ENCODE measurements around the gene LILRA2.

LILRA2 gene

DNA sequence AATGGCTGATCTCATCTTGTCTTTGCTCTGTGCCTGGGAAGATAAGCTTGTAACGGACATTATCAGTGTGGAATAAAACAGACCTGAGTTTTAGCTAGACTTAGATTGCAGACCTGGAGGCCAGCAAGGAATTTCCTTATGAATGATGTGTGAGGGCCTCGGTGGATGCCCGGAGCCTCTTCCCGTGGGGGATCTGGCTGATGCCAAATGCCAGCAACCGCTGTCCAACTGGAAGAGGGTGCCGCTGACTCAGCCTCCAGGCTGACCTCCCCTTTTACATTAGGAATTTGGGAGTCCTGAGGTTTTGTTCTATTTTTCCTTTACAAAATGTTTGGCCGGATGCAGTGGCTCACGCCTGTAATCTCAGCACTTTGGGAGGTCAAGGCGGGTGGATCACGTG, 19.6 kb upstream of the LILRA2 start:
- ATAC-seq: no peak
- no peak for TF ChIP-seq PATZ1 (CRISPR knock-in tag; IDR thresholded peaks at IDR 0.05; ENCODE audit: borderline replicate concordance)
- TF ChIP-seq PPARA (CRISPR knock-in tag; IDR thresholded peaks at IDR 0.05; ENCODE audit: borderline replicate concordance): no peak
- TF ChIP-seq BACH2 (CRISPR knock-in tag; IDR thresholded peaks at IDR 0.05; ENCODE audit: borderline replicate concordance): no peak
- no peak for TF ChIP-seq OSR1 (CRISPR knock-in tag; IDR thresholded peaks at IDR 0.05)
- TF ChIP-seq ZFP30 (CRISPR knock-in tag; IDR thresholded peaks at IDR 0.05): no peak
- no peak for TF ChIP-seq ZC3H10 (CRISPR knock-in tag; IDR thresholded peaks at IDR 0.05)
- TF ChIP-seq, protein P1, sequence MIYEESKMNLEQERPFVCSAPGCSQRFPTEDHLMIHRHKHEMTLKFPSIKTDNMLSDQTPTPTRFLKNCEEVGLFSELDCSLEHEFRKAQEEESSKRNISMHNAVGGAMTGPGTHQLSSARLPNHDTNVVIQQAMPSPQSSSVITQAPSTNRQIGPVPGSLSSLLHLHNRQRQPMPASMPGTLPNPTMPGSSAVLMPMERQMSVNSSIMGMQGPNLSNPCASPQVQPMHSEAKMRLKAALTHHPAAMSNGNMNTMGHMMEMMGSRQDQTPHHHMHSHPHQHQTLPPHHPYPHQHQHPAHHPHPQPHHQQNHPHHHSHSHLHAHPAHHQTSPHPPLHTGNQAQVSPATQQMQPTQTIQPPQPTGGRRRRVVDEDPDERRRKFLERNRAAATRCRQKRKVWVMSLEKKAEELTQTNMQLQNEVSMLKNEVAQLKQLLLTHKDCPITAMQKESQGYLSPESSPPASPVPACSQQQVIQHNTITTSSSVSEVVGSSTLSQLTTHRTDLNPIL (CRISPR knock-in tag; IDR thresholded peaks at IDR 0.05; ENCODE audit: low read depth): no peak
- no peak for TF ChIP-seq GLIS3 (CRISPR knock-in tag; IDR thresholded peaks at IDR 0.05)
- no peak for TF ChIP-seq RARB (CRISPR knock-in tag; IDR thresholded peaks at IDR 0.05)
- no peak for TF ChIP-seq TCF4 (CRISPR knock-in tag; IDR thresholded peaks at IDR 0.05; ENCODE audit: borderline replicate concordance)
- no peak for TF ChIP-seq ZFP3 (CRISPR knock-in tag; IDR thresholded peaks at IDR 0.05)
- TF ChIP-seq, protein P2, sequence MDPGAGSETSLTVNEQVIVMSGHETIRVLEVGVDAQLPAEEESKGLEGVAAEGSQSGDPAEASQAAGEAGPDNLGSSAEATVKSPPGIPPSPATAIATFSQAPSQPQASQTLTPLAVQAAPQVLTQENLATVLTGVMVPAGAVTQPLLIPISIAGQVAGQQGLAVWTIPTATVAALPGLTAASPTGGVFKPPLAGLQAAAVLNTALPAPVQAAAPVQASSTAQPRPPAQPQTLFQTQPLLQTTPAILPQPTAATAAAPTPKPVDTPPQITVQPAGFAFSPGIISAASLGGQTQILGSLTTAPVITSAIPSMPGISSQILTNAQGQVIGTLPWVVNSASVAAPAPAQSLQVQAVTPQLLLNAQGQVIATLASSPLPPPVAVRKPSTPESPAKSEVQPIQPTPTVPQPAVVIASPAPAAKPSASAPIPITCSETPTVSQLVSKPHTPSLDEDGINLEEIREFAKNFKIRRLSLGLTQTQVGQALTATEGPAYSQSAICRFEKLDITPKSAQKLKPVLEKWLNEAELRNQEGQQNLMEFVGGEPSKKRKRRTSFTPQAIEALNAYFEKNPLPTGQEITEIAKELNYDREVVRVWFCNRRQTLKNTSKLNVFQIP (CRISPR knock-in tag; IDR thresholded peaks at IDR 0.05; ENCODE audit: borderline replicate concordance, low read depth): no peak
- TF ChIP-seq ARNTL (CRISPR knock-in tag; IDR thresholded peaks at IDR 0.05; ENCODE audit: borderline replicate concordance, low read depth): no peak
- no peak for TF ChIP-seq ESRRG (CRISPR knock-in tag; IDR thresholded peaks at IDR 0.05)
- no peak for TF ChIP-seq ZNF565 (CRISPR knock-in tag; conservative IDR thresholded peaks at IDR 0.05; ENCODE audit: low read depth)
- no peak for TF ChIP-seq SNAI2 (CRISPR knock-in tag; IDR thresholded peaks at IDR 0.05)
- no peak for TF ChIP-seq CSRNP3 (CRISPR knock-in tag; IDR thresholded peaks at IDR 0.05)

GRCh38 chr19:54554896-54555295, 18.7 kb upstream of the LILRA2 start:
- TF ChIP-seq ESRRG (CRISPR knock-in tag; IDR thresholded peaks at IDR 0.05): no peak
- no peak for TF ChIP-seq ARNTL (CRISPR knock-in tag; IDR thresholded peaks at IDR 0.05; ENCODE audit: borderline replicate concordance, low read depth)
- TF ChIP-seq BACH2 (CRISPR knock-in tag; IDR thresholded peaks at IDR 0.05; ENCODE audit: borderline replicate concordance): no peak
- no peak for TF ChIP-seq PATZ1 (CRISPR knock-in tag; IDR thresholded peaks at IDR 0.05; ENCODE audit: borderline replicate concordance)
- TF ChIP-seq TCF4 (CRISPR knock-in tag; IDR thresholded peaks at IDR 0.05; ENCODE audit: borderline replicate concordance): no peak
- TF ChIP-seq ZFP3 (CRISPR knock-in tag; IDR thresholded peaks at IDR 0.05): no peak
- no peak for TF ChIP-seq RARB (CRISPR knock-in tag; IDR thresholded peaks at IDR 0.05)
- TF ChIP-seq, protein P1 (CRISPR knock-in tag; IDR thresholded peaks at IDR 0.05; ENCODE audit: low read depth): no peak
- no peak for TF ChIP-seq SNAI2 (CRISPR knock-in tag; IDR thresholded peaks at IDR 0.05)
- TF ChIP-seq ZNF70 (CRISPR knock-in tag; IDR thresholded peaks at IDR 0.05): no peak
- no peak for TF ChIP-seq ZNF565 (CRISPR knock-in tag; conservative IDR thresholded peaks at IDR 0.05; ENCODE audit: low read depth)
- ATAC-seq: no peak

- ATAC-seq: no peak
- TF ChIP-seq CSRNP3 (CRISPR knock-in tag; IDR thresholded peaks at IDR 0.05) (no peak), ESRRG (CRISPR knock-in tag; IDR thresholded peaks at IDR 0.05) (no peak), RARB (CRISPR knock-in tag; IDR thresholded peaks at IDR 0.05) (no peak), ZC3H10 (CRISPR knock-in tag; IDR thresholded peaks at IDR 0.05) (no peak), TOX (CRISPR knock-in tag; IDR thresholded peaks at IDR 0.05; ENCODE audit: borderline replicate concordance) (no peak), BACH2 (CRISPR knock-in tag; IDR thresholded peaks at IDR 0.05; ENCODE audit: borderline replicate concordance) (no peak), PATZ1 (CRISPR knock-in tag; IDR thresholded peaks at IDR 0.05; ENCODE audit: borderline replicate concordance) (no peak), PPARA (CRISPR knock-in tag; IDR thresholded peaks at IDR 0.05; ENCODE audit: borderline replicate concordance) (no peak), TCF4 (CRISPR knock-in tag; IDR thresholded peaks at IDR 0.05; ENCODE audit: borderline replicate concordance) (no peak), ZNF8 (CRISPR knock-in tag; IDR thresholded peaks at IDR 0.05) (no peak), GLIS3 (CRISPR knock-in tag; IDR thresholded peaks at IDR 0.05) (no peak), ZNF70 (CRISPR knock-in tag; IDR thresholded peaks at IDR 0.05) (no peak), ZFP30 (CRISPR knock-in tag; IDR thresholded peaks at IDR 0.05) (no peak)
- TF ChIP-seq, protein P2 (CRISPR knock-in tag; IDR thresholded peaks at IDR 0.05; ENCODE audit: borderline replicate concordance, low read depth): no peak
These were observed 17.4 kb upstream of the LILRA2 start for GRCh38 chr19:54556194-54556593.

All from SK-N-SH treated with all-trans-retinoic acid at 6 μM for 48 hours (cell line).